ENCODE data around the gene ATP10A. TPM values are rescaled to one million over a fixed set of nuclear protein-coding genes. Genes with fewer than 3 reads are reported as not detected.

Gene ATP10A
- polyA plus RNA-seq, 1 donor (not counting 4 experiments of a cell fraction or from before 2014, with no cell fraction given): not detected

GRCh38 chr15:25709437-25710159 is 153.5 kb downstream of the ATP10A start:
- Histone ChIP-seq H3K9me3 (ENCODE audit: control insufficient read depth, low read depth, low read length) (peaks cover 18% of the 10 kb centered on the region), H3K9me1 (ENCODE audit: control insufficient read depth, extremely low read depth, insufficient read depth, low read length) (no peaks in the 10 kb centered on the region), H3K27ac (ENCODE audit: control insufficient read depth, insufficient read depth, low read length) (no peak overlapping the region), H3K36me3 (ENCODE audit: control insufficient read depth in 2 of 2, extremely low read depth in 1 of 2, insufficient read depth in 2 of 2, low read length in 2 of 2) (no peaks in the 10 kb centered on the region), H4K20me1 (ENCODE audit: control insufficient read depth, extremely low read depth, insufficient read depth, low read length) (no peaks in the 10 kb centered on the region), H3K9ac (ENCODE audit: control insufficient read depth, extremely low read depth, insufficient read depth, low read length) (no peak overlapping the region), H3K4me1 (ENCODE audit: control insufficient read depth, extremely low read depth, insufficient read depth, low read length) (no peaks in the 10 kb centered on the region), H3K4me2 (ENCODE audit: control insufficient read depth, extremely low read depth, insufficient read depth, low read depth, low read length) (no peak overlapping the region), H3K4me3 (ENCODE audit: control insufficient read depth in 2 of 3, extremely low read depth in 1 of 3, insufficient read depth in 2 of 3, low read depth in 1 of 3, low read length in 3 of 3) (no peak overlapping the region), H3K79me2 (ENCODE audit: control insufficient read depth, insufficient read depth, low read length) (no peaks in the 10 kb centered on the region), H3K27me3 (ENCODE audit: control insufficient read depth, extremely low read depth, insufficient read depth, low read length) (no peaks in the 10 kb centered on the region), H2AFZ (ENCODE audit: control insufficient read depth, low read length) (no peak overlapping the region)
- FAIRE-seq: no peak
- TF ChIP-seq CTCF (optimal IDR thresholded peaks at IDR 0.05 in 1 of 3, IDR thresholded peaks at IDR 0.05 in 1 of 3, conservative IDR thresholded peaks at IDR 0.05 in 1 of 3; ENCODE audit: extremely low read depth in 1 of 3, insufficient read depth in 2 of 3, low read length in 3 of 3) (no peak), EZH2 (IDR thresholded peaks at IDR 0.05; ENCODE audit: low read length) (no peak)
- dilution Hi-C loops (cut with MboI; ENCODE audit: extremely low pct_ligation_motif_present, low sequenced_read_pairs): no loop called here
- DNase-seq (ENCODE audit: low read depth, low spot score): no peak

GRCh38 chr15:25708391-25708790 is 154.7 kb downstream of the ATP10A start:
- Histone ChIP-seq H3K4me3 (ENCODE audit: control insufficient read depth in 2 of 3, extremely low read depth in 1 of 3, insufficient read depth in 2 of 3, low read depth in 1 of 3, low read length in 3 of 3) (no peak overlapping the region), H3K9me1 (ENCODE audit: control insufficient read depth, extremely low read depth, insufficient read depth, low read length) (no peaks in the 10 kb centered on the region), H3K9me3 (ENCODE audit: control insufficient read depth, low read depth, low read length) (peaks cover 15% of the 10 kb centered on the region), H4K20me1 (ENCODE audit: control insufficient read depth, extremely low read depth, insufficient read depth, low read length) (no peaks in the 10 kb centered on the region), H3K27ac (ENCODE audit: control insufficient read depth, insufficient read depth, low read length) (no peak overlapping the region), H3K9ac (ENCODE audit: control insufficient read depth, extremely low read depth, insufficient read depth, low read length) (no peak overlapping the region), H3K79me2 (ENCODE audit: control insufficient read depth, insufficient read depth, low read length) (no peaks in the 10 kb centered on the region), H3K4me1 (ENCODE audit: control insufficient read depth, extremely low read depth, insufficient read depth, low read length) (no peaks in the 10 kb centered on the region), H3K27me3 (ENCODE audit: control insufficient read depth, extremely low read depth, insufficient read depth, low read length) (no peaks in the 10 kb centered on the region), H3K36me3 (ENCODE audit: control insufficient read depth in 2 of 2, extremely low read depth in 1 of 2, insufficient read depth in 2 of 2, low read length in 2 of 2) (no peaks in the 10 kb centered on the region), H3K4me2 (ENCODE audit: control insufficient read depth, extremely low read depth, insufficient read depth, low read depth, low read length) (no peak overlapping the region), H2AFZ (ENCODE audit: control insufficient read depth, low read length) (no peak overlapping the region)
- FAIRE-seq (no peak), DNase-seq (ENCODE audit: low read depth, low spot score) (no peak)
- TF ChIP-seq EZH2 (IDR thresholded peaks at IDR 0.05; ENCODE audit: low read length): no peak
- TF ChIP-seq CTCF (optimal IDR thresholded peaks at IDR 0.05 in 1 of 3, IDR thresholded peaks at IDR 0.05 in 1 of 3, conservative IDR thresholded peaks at IDR 0.05 in 1 of 3; ENCODE audit: extremely low read depth in 1 of 3, insufficient read depth in 2 of 3, low read length in 3 of 3): no peak
- dilution Hi-C loops (cut with MboI; ENCODE audit: extremely low pct_ligation_motif_present, low sequenced_read_pairs): no loop called here
